ENCODE data around the gene PHACTR3. TPM values are rescaled to one million over a fixed set of nuclear protein-coding genes. Genes with fewer than 3 reads are reported as not detected.

Gene PHACTR3
- total RNA-seq, 4 donors from 2014 or later = 5.4 to 15.9 (median 10.0) TPM

GRCh38 chr20:59743308-59743707 is 139.0 kb downstream of the PHACTR3 start:
- TF ChIP-seq POLR2A (IDR thresholded peaks at IDR 0.05) = no peak
- no peak for TF ChIP-seq CTCF (IDR thresholded peaks at IDR 0.05)
- no peak for TF ChIP-seq EP300 (IDR thresholded peaks at IDR 0.05)
- no peaks in the 10 kb centered on the region for H3K4me1 ChIP-seq
- H3K27me3 ChIP-seq = peaks cover 0 to 3% of the 10 kb centered on the region in 2 donors
- H3K4me3 ChIP-seq = no peak overlapping the region
- DNase-seq (ENCODE audit: low spot score in 2 of 2) = no peak
- 84 to 93% methylated on average over 6 to 9 of the region's 9 CpGs for WGBS, 2 donors
- no peak overlapping the region for H3K27ac ChIP-seq
- no peaks in the 10 kb centered on the region for H3K9me3 ChIP-seq
- H3K36me3 ChIP-seq = no peaks in the 10 kb centered on the region

GRCh38 chr20:59743767-59744485 is 139.6 kb downstream of the PHACTR3 start:
- 74 to 79% methylated on average over 19 of the region's 21 CpGs for WGBS, 2 donors
- H3K27ac ChIP-seq = no peak overlapping the region
- DNase-seq (ENCODE audit: low spot score in 2 of 2) = no peak

DNA sequence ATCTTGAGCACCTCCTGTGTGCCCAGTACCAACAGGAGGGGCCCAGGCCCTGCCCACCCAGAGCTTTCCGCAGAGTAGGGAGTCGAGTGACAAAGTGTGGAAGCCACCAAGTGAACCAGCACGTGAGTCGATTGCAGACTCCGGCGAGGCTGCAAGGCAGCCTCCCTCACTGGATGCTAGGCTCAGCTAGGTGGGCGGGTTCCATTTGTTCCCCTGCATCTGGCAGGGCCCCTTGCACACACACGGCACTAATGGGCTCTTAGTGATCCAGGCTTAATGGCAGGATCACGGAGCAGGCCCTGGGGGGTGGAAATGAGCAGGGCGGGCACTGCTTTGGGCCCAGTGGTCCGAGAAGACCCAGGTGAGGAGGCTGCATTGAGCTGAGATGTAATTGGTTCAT is 140.4 kb downstream of the PHACTR3 start:
- TF ChIP-seq EP300 (IDR thresholded peaks at IDR 0.05) (no peak), CTCF (IDR thresholded peaks at IDR 0.05) (no peak), POLR2A (IDR thresholded peaks at IDR 0.05) (no peak)
- DNase-seq (ENCODE audit: low spot score in 2 of 2) = no peak
- Histone ChIP-seq H3K9me3 (no peaks in the 10 kb centered on the region), H3K4me1 (peaks cover 0 to 13% (median 0%) of the 10 kb centered on the region in 4 donors), H3K27ac (no peak overlapping the region), H3K27me3 (peaks cover 0 to under 1% of the 10 kb centered on the region in 2 donors), H3K36me3 (no peaks in the 10 kb centered on the region), H3K4me3 (no peak overlapping the region)
- WGBS, 2 donors = 64 to 76% methylated on average over 11 of the region's 11 CpGs

More at GRCh38 chr20:59743767-59744485, 139.6 kb downstream of the PHACTR3 start:
- TF ChIP-seq POLR2A (IDR thresholded peaks at IDR 0.05) (no peak), EP300 (IDR thresholded peaks at IDR 0.05) (no peak), CTCF (IDR thresholded peaks at IDR 0.05) (no peak)
- no peaks in the 10 kb centered on the region for H3K36me3 ChIP-seq
- peaks cover 0 to 5% (median 0%) of the 10 kb centered on the region in 4 donors for H3K4me1 ChIP-seq
- H3K9me3 ChIP-seq = no peaks in the 10 kb centered on the region
- H3K27me3 ChIP-seq = peaks cover 0 to 3% of the 10 kb centered on the region in 2 donors
- H3K4me3 ChIP-seq = no peak overlapping the region

DNA sequence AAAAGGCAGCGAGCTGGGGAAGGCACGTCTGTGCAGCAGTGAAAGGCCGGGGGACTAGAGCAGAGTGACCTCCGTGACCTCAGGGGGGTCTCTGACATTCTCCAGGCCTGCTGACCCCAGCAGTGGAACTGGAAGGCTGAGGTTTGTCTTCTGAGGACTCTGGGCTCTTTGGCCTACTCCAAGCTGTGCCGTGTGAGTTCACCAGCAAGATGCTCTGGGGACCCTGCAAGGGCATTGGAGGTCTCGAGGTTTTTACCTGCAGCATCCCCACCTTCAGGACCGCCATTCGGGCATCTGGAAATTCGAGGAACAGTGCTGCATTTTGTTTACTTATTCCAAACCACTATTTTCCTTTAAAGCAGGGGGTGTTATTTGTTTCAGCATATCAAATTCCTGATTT is 140.9 kb downstream of the PHACTR3 start:
- no peak for DNase-seq (ENCODE audit: low spot score in 2 of 2)
- TF ChIP-seq POLR2A (IDR thresholded peaks at IDR 0.05) = no peak
- no peak for TF ChIP-seq EP300 (IDR thresholded peaks at IDR 0.05)
- TF ChIP-seq CTCF (IDR thresholded peaks at IDR 0.05) = no peak
- H3K36me3 ChIP-seq = no peaks in the 10 kb centered on the region

GRCh38 chr20:59745716-59746115 is 141.4 kb downstream of the PHACTR3 start:
- peaks cover 0 to 4% of the 10 kb centered on the region in 2 donors for H3K27me3 ChIP-seq
- no peaks in the 10 kb centered on the region for H3K9me3 ChIP-seq
- no peaks in the 10 kb centered on the region for H3K36me3 ChIP-seq
- DNase-seq (ENCODE audit: low spot score in 2 of 2) = no peak
- WGBS, 2 donors = 81 to 87% methylated on average over 8 of the region's 8 CpGs
- no peak overlapping the region for H3K4me3 ChIP-seq
- TF ChIP-seq EP300 (IDR thresholded peaks at IDR 0.05) (no peak), CTCF (IDR thresholded peaks at IDR 0.05) (no peak), POLR2A (IDR thresholded peaks at IDR 0.05) (no peak)
- H3K27ac ChIP-seq = no peak overlapping the region
- H3K4me1 ChIP-seq = peaks cover 0 to 15% (median 0%) of the 10 kb centered on the region in 4 donors

More for the DNA sequence above, 140.9 kb downstream of the PHACTR3 start:
- H3K27me3 ChIP-seq = no peaks in the 10 kb centered on the region
- no peak overlapping the region for H3K27ac ChIP-seq
- H3K4me3 ChIP-seq = no peak overlapping the region
- 85 to 89% methylated on average over 9 of the region's 9 CpGs for WGBS, 2 donors
- peaks cover 0 to 15% (median 0%) of the 10 kb centered on the region in 4 donors for H3K4me1 ChIP-seq
- H3K9me3 ChIP-seq = no peaks in the 10 kb centered on the region

All from tibial nerve (tissue), 4 donors.